Upper lobe of left lung (tissue), 6 donors: ENCODE results near the gene GALNT11. TPM values are rescaled to one million over a fixed set of nuclear protein-coding genes. Genes with fewer than 3 reads are reported as not detected.

Experiments used
- ATAC-seq, 2 donors: fragments of 200-7000 bp; cut with Tn5 transposase; one replicate each; pipeline ENCODE4 v1.9.1; 2022; ENCODE audit warnings: mild to moderate bottlenecking in 2 of 2, moderate library complexity in 2 of 2; ENCODE audit not compliant: low FRiP score in 2 of 2
- DNase-seq, 2 donors: peaks; one replicate each; pipeline ENCODE4 v3.0.0-alpha.2; 2019 to 2020
- H3K27ac ChIP-seq, 4 donors: fragments of 200-600 bp; sonication (generic); one replicate each; pipeline ENCODE4 v1.5.1; 2016 to 2019
- H3K27me3 ChIP-seq, 4 donors: fragments of 200-600 bp; sonication (generic); one replicate each; pipeline ENCODE4 v1.5.1; 2017 to 2019
- H3K36me3 ChIP-seq, 4 donors: fragments of 200-600 bp; sonication (generic); one replicate each; pipeline ENCODE4 v1.5.1; 2016 to 2019
- H3K4me1 ChIP-seq, 4 donors: fragments of 200-600 bp; sonication (generic); one replicate each; pipeline ENCODE4 v1.5.1; 2018 to 2019
- H3K4me3 ChIP-seq, 4 donors: fragments of 200-600 bp; sonication (generic); one replicate each; pipeline ENCODE4 v1.5.1; 2017 to 2019; ENCODE audit warnings: mild to moderate bottlenecking in 2 of 4, moderate library complexity in 1 of 4
- H3K9me3 ChIP-seq, 4 donors: fragments of 200-600 bp; sonication (generic); one replicate each; pipeline ENCODE4 v1.5.1; 2018 to 2019
- EP300 ChIP-seq, 4 donors: sonication (generic); formaldehyde crosslinking; IDR thresholded peaks; one replicate each; pipeline ENCODE4 v1.5.1; 2017; ENCODE audit warnings: antibody characterized with exemption in 4 of 4, control low read depth in 2 of 4
- POLR2A ChIP-seq, 4 donors: fragments of 450-650 bp; IDR thresholded peaks; one replicate each; pipeline ENCODE4 v1.5.1; 2016 to 2017; ENCODE audit warnings: antibody characterized with exemption in 4 of 4, mild to moderate bottlenecking in 2 of 4
- POLR2AphosphoS5 ChIP-seq, 2 donors: sonication (generic); formaldehyde crosslinking; IDR thresholded peaks; one replicate each; pipeline ENCODE4 v1.5.1; 2017; ENCODE audit warnings: antibody characterized with exemption in 2 of 2
- WGBS, 2 donors: methylation state at CpG; one replicate each; pipeline ENCODE4 v1.1.5; 2017 to 2018; 5-methylcytosine and 5-hydroxymethylcytosine counted together
- total RNA-seq, 6 donors: library from RNA; depleted of rRNA in 4 of 6; stranded (reverse); fragments of >200 nt in 4 of 6; gene quantifications; one replicate each; pipeline versions ENCODE4 v1.1.0 to v1.2.1, GENCODE V29; 2016 to 2021
- TF ChIP-seq, protein P1 (sequence below), 6 experiments: fragments of 450-650 bp in 4 of 6; fragments of 200-600 bp in 2 of 6; sonication (generic) in 2 of 6; IDR thresholded peaks; one replicate each; pipeline ENCODE4 v1.5.1; 2016 to 2019; ENCODE audit warnings: antibody characterized with exemption in 6 of 6
- donor health status: DM: no; HTN: no; CAD: no; lungs with moderate emphysema.
- donor health status: DM: no; HTN: yes; CAD: no; lungs with severe emphysema.

The GALNT11 gene
- total RNA-seq, 6 donors from 2014 or later = 31.2 to 63.8 (median 43.2) TPM

DNA sequence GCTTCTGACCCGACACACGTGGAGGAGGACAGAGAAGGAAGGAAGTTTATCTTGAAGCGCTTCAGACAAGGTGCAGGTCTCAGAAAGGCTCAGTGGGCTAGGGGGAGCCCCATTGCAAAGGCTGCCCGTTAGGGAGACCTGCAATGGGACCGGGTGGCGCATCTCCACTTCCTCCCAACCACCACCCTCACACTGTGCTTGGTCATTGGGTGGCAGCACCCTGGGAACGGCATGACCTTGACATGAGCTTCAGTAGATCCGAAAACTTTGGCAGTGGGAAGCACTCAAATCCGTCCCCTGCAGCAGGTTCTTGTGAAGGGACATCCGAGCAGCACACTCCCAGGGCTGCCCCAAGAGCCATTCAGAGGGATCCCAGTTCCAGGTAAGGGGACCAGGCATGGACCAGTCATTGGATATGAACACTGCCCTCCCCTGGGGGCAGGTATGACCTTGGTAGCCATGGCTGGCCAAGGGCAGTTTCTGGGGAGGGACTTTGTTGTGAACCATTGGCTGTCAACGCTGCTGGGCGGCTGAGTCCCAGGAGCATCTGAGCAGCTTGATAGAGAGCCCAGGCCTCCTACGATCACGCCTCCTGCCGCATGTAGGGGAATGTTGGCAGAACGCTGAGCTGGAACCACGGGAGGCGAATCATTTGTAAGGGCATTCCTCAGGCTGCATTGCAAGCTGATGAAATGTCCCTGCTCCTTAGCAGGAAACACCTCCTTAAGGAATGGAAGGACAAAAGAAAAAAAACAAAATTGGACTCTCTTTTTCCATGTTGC is 37.5 kb upstream of the GALNT11 start:
- Histone ChIP-seq H3K36me3 (no peaks in the 10 kb centered on the region), H3K27me3 (no peaks in the 10 kb centered on the region), H3K4me1 (peaks cover 0 to 5% (median 0%) of the 10 kb centered on the region in 4 donors), H3K27ac (no peak overlapping the region), H3K4me3 (no peak overlapping the region), H3K9me3 (no peaks in the 10 kb centered on the region)
- peak in 1 of 2 donors; percentile 45 for ATAC-seq
- no peak for DNase-seq
- no peak for TF ChIP-seq EP300 (IDR thresholded peaks at IDR 0.05)
- WGBS, 2 donors = 64 to 76% methylated on average over 16 to 18 of the region's 18 CpGs

DNA sequence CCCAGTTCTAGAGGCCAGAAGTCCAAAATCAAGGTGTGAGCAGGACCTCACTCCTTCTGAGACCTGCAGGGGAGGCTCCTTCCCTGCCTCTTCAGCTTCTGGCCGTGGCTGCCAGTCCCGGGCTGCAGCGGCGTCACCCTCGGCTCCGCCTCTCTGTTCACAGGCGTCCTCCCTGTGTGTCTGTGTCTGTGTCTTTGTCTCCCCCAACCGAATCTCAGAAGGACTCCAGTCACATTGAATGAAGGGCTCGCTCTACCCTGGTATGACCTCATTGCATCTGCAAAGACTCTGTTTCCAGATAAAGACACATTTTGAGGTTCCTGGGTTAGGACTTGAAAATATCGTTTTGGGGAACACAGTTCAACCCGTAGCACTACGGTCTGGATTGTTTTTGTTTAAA is 33.1 kb upstream of the GALNT11 start:
- DNase-seq (peak; percentile 73 to 88), ATAC-seq (peak; percentile 71 to 92)
- no peaks in the 10 kb centered on the region for H3K36me3 ChIP-seq
- TF ChIP-seq POLR2AphosphoS5 (IDR thresholded peaks at IDR 0.05) = no peak
- no peak for TF ChIP-seq EP300 (IDR thresholded peaks at IDR 0.05)
- TF ChIP-seq, protein P1, sequence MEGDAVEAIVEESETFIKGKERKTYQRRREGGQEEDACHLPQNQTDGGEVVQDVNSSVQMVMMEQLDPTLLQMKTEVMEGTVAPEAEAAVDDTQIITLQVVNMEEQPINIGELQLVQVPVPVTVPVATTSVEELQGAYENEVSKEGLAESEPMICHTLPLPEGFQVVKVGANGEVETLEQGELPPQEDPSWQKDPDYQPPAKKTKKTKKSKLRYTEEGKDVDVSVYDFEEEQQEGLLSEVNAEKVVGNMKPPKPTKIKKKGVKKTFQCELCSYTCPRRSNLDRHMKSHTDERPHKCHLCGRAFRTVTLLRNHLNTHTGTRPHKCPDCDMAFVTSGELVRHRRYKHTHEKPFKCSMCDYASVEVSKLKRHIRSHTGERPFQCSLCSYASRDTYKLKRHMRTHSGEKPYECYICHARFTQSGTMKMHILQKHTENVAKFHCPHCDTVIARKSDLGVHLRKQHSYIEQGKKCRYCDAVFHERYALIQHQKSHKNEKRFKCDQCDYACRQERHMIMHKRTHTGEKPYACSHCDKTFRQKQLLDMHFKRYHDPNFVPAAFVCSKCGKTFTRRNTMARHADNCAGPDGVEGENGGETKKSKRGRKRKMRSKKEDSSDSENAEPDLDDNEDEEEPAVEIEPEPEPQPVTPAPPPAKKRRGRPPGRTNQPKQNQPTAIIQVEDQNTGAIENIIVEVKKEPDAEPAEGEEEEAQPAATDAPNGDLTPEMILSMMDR (IDR thresholded peaks at IDR 0.05) = peak in 2 of 6 experiments; percentile 19 to 34
- no peak for TF ChIP-seq POLR2A (IDR thresholded peaks at IDR 0.05)
- H3K27me3 ChIP-seq = no peaks in the 10 kb centered on the region
- 15 to 23% methylated on average over 6 to 12 of the region's 12 CpGs for WGBS, 2 donors
- H3K4me3 ChIP-seq = no peak overlapping the region
- no peak overlapping the region for H3K27ac ChIP-seq
- peaks cover 0 to 5% (median 0%) of the 10 kb centered on the region in 4 donors for H3K4me1 ChIP-seq
- H3K9me3 ChIP-seq = no peaks in the 10 kb centered on the region

- no peak for ATAC-seq
- WGBS, 2 donors = 59 to 62% methylated on average over 14 of the region's 14 CpGs
- DNase-seq = no peak
- Histone ChIP-seq H3K27me3 (no peaks in the 10 kb centered on the region), H3K9me3 (no peaks in the 10 kb centered on the region), H3K27ac (no peak overlapping the region), H3K36me3 (no peaks in the 10 kb centered on the region), H3K4me1 (peaks cover 0 to 5% (median 0%) of the 10 kb centered on the region in 4 donors), H3K4me3 (no peak overlapping the region)
- TF ChIP-seq, protein P1 (IDR thresholded peaks at IDR 0.05) = no peak
- TF ChIP-seq EP300 (IDR thresholded peaks at IDR 0.05) = no peak
- TF ChIP-seq POLR2AphosphoS5 (IDR thresholded peaks at IDR 0.05) = no peak
- no peak for TF ChIP-seq POLR2A (IDR thresholded peaks at IDR 0.05)
These were observed 31.3 kb upstream of the GALNT11 start for GRCh38 chr7:151993977-151994676.

DNA sequence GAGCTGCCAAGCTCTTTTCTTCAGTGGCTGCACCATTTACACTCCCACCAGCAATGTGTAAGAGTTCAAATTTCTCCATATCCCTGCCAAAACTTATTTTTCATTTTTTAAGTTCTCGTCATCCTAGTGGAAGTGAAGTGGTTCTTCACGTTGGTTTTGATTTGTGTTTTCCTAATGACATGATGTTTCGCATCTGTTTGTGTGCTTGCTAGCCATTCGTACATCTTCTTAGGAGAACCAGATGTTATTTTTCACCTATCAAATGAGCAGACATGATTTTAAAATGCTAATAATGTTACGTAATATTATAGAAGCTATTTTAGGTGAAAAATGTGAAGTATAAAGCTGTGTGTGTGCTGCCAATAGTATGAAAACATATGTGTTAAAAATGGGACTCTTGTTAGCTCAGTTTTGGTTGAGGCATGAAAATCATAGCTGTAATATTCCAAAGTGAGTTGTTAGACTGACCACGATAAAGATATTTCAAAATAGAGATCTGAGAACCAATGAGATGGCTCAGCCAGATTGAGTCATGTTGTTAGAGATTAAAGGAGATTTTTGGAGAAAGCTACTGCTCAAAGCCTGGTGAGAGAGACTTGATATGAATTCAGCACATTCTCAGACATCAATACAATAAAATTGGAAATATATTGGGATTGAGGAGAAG is 25.9 kb upstream of the GALNT11 start:
- no peaks in the 10 kb centered on the region for H3K4me1 ChIP-seq
- no peak overlapping the region for H3K27ac ChIP-seq
- H3K36me3 ChIP-seq = no peaks in the 10 kb centered on the region
- H3K9me3 ChIP-seq = no peaks in the 10 kb centered on the region
- DNase-seq (no peak), ATAC-seq (peak in 1 of 2 donors; percentile 45)
- TF ChIP-seq POLR2AphosphoS5 (IDR thresholded peaks at IDR 0.05) (no peak), POLR2A (IDR thresholded peaks at IDR 0.05) (no peak), EP300 (IDR thresholded peaks at IDR 0.05) (no peak)
- TF ChIP-seq, protein P1 (IDR thresholded peaks at IDR 0.05) = no peak
- H3K27me3 ChIP-seq = no peaks in the 10 kb centered on the region
- WGBS, 2 donors = 67 to 72% methylated on average over 6 of the region's 6 CpGs
- H3K4me3 ChIP-seq = no peak overlapping the region

DNA sequence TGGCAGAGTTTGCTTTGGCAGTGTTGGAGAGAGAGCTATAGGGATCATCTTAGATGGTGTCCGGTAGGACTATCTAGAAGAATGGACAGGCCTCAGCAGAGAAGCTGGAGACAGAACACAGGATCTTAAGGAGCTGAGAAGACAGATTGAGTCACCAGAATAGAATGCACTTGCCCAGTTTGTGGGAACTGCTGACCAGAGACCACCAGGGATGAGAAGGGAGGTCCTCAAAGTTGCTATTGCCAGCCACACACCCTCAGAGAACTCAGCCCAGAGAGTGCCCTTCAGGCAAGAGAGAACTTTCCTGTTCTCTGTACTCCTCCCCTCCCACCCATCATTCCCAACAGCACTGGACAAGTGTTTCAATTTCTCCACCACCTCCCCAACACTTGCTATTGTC is 25.3 kb upstream of the GALNT11 start:
- Histone ChIP-seq H3K4me3 (no peak overlapping the region), H3K36me3 (no peaks in the 10 kb centered on the region), H3K9me3 (no peaks in the 10 kb centered on the region), H3K27ac (no peak overlapping the region), H3K4me1 (no peaks in the 10 kb centered on the region), H3K27me3 (no peaks in the 10 kb centered on the region)
- no peak for TF ChIP-seq POLR2A (IDR thresholded peaks at IDR 0.05)
- TF ChIP-seq, protein P1 (IDR thresholded peaks at IDR 0.05) = no peak
- TF ChIP-seq EP300 (IDR thresholded peaks at IDR 0.05) = no peak
- TF ChIP-seq POLR2AphosphoS5 (IDR thresholded peaks at IDR 0.05) = no peak
- DNase-seq (no peak), ATAC-seq (no peak)
- 77 to 86% methylated on average over 1 of the region's 1 CpG for WGBS, 2 donors
